ENCODE data around the gene ICE2. TPM values are rescaled to one million over a fixed set of nuclear protein-coding genes. Genes with fewer than 3 reads are reported as not detected.
"Not testable (repeated sequence)": the region's sequence is repeated elsewhere in the genome, so short reads cannot be mapped to it uniquely, and the experiment has no call there.

ICE2 gene
- total RNA-seq, 1 experiment from 2014 or later, result 20.0 TPM

DNA sequence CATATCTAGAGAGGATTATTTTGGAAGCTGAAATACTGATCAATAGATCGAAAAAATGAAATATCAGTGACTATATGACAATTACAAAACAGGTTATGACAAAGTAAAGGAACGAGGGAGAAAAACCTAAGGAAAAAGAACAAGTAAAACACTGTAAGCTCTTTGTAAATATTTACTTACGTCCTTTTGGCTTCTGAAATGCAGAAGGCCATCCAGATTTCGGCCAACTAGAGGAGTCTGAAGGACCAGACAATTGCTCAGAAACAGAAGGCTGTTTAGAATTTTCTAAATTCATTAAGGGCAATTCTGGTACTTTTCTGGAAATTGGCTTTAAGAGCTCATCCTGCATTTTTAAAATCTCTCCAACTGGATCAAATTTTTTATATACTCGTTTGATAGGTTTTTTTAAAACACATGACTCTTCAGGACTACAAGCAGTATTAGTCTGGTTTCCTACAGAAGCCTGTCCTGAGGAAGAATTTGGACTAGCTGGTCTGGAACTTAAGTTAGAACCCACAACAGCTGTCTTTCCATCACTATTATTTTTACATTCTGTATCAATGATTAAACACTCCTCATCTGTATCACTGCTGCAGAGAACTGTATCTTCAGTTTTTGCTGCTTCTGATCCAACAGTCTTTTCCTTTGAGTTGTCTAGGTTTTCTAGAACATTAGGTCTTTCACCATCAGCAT lies 30.1 kb downstream of the ICE2 start:
- DNase-seq (ENCODE audit: low read depth), result peak; percentile 62

DNA sequence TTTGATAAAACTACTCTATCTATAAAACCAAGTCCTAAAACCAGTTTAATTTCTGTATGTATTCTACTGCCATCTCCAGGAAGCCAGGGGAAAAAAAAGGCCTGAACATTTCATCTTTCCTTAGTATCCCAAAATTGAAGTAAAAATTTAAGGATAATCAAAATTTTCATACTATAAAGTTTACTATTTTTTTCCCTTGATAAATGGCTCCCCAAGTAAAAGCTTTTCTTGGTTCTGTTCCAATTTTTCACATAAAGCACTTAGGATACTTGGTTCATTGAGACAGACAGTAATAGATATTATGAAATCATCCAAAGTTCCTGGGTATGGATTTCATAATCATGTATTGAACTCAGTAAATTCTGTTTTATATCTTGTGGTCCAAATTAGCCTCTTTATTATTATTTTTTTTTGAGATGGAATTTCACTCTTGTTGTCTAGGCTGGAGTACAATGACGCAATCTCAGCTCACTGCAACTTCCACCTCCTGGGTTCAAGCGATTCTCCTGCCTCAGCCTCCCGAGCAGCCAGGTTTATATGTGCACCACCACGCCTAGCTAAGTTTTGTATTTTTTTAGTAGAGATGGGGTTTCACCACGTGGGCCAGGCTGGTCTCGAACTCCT lies 34.5 kb downstream of the ICE2 start:
- peak; percentile 46 for DNase-seq (ENCODE audit: low read depth)

DNA sequence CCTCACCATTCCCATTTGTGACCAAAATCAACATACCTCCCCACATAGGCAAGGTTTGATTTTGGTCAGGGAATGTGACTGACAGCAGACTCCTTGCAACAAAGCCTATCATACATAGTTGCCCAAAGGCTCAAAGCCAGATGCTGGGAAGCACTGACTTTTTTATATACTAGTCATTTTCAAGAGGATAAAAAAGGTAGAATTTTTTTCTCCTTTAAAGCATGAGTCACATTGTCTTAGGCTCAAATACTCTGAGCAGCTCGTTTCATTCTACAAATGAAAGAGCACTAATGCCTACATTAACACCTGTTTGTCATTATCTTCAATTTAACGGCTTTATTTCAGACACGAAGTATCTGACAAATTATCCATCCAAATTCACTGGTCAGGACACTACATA lies 36.2 kb downstream of the ICE2 start:
- no peak for DNase-seq (ENCODE audit: low read depth)

DNA sequence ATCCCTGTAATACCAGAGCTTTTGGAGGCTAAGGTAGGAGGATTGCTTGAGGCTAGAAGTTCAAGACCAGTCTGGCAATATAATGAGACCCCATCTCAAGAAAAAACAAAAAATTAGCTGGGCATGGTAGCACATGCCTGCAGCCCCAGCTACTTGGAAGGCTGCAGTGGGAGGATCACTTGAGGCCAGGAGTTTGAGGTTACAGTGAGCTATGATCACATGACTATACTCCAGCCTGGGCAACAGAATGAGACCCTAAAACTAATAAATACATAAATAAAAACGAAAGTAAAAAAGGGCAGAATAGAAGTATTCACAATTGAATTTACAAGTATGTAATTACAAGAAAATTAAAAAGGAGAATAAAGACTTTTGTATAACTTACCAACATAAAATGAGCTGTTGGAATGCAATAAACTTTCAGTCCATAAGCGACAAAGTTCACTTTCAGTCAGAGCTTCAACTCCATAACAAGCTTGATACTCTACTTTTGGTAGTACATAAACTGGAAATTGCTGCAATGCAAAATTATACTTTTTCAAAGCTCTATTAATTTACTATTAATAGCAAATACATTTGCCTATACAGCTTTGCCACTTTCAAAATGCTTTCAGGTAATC lies 36.8 kb downstream of the ICE2 start:
- no peak for DNase-seq (ENCODE audit: low read depth)

DNA sequence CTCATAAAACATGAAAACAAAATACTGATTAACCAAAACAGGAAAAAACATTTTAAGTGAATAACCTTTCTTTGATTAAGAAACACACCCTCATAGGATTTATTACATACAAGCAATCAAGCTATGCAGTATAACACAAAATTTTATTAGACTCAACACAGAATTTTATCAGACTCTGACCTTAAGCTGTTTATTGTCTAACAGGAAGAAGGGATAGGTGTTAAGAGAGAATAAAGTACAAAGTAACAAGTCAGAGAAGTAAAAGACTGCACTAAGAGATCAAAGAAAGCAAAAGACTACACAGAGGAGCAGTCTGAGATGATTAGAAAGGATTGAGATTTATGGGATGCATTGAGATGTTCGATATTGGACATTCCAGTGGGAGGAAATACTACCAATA lies 37.6 kb downstream of the ICE2 start:
- no peak for DNase-seq (ENCODE audit: low read depth)

DNA sequence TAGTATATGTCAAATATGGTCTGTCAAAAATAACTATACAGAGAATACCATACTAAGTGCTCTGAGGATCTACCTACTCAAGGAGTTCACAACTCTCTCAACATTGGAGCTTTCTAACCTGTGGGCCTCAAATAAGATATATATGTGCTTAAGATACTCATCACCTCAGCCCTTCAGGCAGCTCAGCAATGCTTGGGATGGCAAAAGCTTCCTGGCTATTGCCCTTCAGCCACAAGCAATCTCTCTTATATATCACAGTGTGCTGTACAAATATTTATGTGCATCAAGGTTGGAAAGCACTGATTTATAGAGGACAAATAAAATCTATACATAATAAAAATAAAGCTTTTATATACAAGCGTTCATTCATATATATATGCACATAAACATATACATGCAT lies 40.3 kb downstream of the ICE2 start:
- no peak for DNase-seq (ENCODE audit: low read depth)

DNA sequence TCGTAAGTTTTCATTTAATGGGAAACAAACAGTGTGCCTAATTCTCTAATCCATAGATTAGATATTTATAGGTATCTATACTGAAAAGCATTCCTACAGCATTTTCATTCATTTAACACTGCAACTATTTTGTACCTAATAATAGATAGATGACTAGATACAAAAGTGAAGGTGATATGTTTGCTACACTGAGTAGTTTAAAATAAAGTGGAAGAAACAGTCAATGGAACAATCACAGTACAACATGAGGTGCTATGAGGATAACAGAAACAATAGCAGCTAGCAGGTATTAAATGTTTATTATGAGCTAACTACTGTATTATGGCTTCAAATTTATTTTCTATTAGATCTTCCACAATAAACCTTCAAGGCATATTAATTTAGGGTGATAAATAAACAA lies 50.0 kb downstream of the ICE2 start:
- no peak for DNase-seq (ENCODE audit: low read depth)

DNA sequence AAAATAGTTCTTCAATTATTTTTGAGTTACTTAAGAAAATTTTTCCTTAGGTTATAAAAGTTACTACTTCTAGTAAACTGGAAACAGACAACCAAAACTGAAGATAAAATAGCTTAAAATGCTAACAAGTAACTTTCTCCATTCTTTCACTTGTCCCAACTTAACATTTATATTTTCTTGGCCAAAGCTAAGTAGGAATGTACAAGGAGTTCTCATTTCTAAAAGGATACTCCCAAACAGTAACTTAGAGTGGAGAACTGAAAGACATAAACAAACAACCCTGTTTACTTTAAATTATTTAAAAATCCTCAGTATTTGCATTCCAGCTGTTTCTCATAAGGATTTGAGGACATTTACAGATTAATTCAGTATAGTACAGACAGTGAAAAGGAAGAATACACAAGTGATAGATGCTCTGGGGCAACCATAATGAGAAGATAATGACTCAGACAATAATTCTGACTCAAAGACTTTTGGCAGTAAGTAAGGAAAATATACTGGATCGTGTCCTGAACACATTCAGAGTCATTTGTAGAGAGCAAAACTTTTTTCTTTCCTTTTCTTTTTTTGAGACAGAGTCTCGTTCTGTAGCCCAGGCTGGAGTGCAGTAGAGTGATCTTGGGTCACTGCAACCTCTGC lies 52.0 kb downstream of the ICE2 start:
- DNase-seq (ENCODE audit: low read depth), result peak; percentile 74

DNA sequence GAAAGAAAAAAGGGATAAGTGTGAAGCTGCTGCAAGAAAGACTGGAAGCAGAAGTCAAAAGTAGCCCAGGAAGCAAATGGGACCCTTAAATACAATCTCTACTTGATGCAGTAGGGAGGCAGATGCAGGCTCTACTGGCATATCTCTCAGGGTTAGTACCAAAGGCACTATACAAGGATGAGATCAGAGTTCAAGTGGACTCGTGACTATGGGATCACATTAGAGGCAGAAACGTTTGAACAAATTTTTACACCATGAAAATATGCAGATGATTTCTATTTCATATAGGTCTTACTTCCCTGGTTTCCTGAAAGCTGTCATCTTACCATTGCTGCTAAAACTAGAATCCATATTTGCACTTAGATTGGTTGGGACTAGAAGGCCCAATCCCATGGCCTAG lies 53.5 kb downstream of the ICE2 start:
- no peak for DNase-seq (ENCODE audit: low read depth)

DNA sequence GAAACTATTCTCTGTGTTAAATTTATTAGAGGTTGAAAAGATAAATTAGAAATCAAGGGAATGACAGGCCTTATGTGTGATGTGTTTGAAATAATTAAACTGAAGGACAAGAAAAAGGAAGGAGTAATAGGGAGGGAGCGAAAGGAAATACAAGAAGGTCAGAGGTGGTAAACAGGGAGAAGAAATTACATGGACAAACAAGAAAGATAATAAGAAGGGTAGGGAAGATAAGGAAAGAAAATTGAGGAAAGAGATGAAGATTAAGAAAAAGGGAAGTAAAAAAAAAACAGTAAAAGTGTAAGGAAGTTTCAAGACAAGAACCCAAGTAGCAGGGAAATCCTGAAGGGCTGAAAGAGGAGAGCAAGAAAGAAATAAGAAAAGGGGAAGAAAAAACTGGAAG lies 54.9 kb downstream of the ICE2 start:
- DNase-seq (ENCODE audit: low read depth), result no peak

DNA sequence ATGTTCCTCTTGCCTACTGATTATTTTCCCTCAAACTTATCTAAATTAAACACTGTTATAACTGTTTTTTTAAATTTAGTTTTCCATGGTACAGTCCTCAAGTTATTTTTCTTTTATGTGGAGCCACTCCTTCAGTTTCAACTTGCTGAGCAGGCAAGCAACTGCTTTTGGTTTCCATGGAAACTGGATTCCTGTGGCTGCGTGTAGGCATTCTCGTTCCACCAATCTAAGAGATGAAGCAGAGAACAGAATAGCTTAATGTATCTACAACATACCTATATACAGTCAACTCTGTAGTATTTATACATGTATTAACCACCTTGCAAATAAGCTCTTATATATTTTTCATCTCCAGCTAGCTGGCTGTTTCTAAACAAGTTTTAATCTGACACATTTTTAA lies 55.4 kb downstream of the ICE2 start:
- DNase-seq (ENCODE audit: low read depth), result peak; percentile 89

DNA sequence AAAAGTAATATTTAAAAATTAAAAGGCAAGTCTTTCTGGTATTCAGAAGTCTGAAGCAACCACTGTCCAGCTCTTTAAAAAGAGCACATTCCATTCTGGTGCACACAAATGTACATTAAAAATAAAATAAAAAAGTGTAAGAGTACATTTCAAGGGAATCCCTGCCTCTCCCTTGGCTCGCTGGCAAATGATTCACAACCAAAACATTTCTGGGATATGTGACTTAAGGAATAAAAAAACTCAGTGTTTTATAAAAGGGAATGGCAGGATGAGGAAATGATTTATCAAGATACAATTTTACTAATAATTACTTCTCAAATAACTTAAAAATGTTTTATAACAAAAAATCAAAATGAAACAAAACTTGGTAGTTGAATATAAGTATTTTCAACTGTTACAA lies 57.4 kb downstream of the ICE2 start:
- peak; percentile 75 for DNase-seq (ENCODE audit: low read depth)

DNA sequence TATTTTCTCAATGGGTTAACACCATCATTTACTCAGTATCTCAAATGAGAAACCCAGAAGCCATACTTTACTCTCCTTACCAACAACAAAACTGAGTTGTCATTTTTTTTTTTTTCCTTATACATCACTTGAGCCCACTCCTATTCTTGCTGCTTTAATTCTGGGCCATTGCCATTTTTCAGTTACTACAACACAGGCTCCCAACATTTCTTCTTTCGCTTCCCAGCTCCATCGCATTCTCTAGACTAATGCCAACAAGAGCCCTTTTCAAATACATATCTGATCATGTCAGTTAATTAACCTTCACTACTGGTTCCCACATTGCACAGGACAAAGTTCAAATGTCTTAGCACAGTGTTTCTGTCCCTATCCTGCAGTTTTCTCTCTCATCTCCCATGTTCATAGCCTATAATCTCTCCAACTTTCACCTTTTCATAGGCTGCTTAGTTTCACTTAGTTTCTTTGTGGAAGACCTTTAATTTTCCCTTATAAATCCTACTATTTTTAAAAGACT lies 58.7 kb downstream of the ICE2 start:
- no peak for DNase-seq (ENCODE audit: low read depth)

DNA sequence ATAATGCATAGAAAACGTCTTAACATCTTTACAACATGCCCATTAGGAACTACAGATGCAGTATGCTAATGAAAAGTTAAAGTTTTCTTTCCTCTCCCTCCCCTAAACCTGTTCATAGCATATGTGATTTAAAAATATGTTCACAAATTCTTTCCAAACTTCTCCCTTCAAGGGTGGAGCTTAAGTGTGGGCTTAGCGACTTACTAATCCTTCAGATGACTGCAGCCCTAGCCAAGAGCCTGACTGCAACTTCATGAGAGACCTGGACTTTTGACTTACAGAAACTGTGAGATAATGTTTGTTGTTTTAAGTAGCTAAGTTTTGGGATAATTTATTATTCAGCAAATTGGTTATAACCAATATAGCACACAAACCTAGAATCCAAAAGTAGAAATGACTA lies 59.2 kb downstream of the ICE2 start:
- DNase-seq (ENCODE audit: low read depth), result no peak

DNA sequence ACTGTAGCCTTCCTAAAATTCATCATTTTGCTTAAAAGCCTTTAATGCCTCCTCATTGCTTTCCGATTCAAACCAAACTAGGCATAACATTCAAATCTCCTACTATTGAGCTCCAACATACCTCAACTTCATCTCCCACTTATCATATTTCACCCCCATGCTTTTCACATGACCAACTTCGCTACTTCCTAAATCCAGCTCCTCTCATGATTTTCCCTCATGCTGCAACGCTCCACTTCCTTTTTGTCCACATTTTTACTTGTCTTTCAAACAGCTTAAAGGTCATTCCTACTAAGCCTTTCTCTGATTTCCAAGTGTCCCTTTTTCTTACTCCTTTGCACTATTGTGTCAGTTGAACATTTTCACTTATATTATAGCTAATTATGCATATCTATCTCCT lies 60.8 kb downstream of the ICE2 start:
- DNase-seq (ENCODE audit: low read depth), result no peak

DNA sequence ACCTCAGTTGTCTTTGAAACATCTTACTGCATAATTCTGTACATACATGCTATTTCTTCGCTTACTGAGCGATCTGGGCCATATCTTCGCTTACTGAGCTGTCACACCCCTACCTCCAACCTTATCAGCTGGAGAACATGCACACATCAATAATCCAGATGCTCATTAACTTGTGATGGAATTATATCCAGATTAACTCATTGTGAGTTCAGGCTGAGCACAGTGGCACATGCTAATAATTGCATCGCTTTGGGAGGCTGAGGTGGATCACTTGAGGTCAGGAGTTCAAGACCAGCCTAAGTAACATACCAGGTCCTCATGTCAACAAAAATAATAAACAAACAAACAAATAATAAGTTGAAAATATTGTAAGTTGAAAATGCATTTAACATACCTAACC lies 61.8 kb downstream of the ICE2 start:
- DNase-seq (ENCODE audit: low read depth), result no peak

DNA sequence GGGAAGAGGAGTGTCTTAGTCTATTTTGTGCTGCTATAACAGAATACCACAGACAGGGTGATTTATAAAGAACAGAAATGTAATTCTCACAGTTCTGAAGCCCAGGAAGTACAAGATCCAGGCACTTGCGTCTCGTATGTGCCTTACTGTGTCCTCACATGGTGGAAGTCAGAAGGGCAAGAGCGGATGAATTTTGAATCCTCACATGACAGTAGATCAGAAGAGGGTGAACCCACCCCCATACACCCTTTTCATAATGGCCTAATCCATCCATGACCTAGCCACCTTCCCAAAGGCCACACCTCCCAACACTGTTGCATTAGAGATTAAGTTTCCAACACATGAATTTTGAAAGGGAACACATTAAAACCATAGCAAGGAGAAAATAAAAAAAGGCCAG lies 62.5 kb downstream of the ICE2 start:
- no peak for DNase-seq (ENCODE audit: low read depth)

DNA sequence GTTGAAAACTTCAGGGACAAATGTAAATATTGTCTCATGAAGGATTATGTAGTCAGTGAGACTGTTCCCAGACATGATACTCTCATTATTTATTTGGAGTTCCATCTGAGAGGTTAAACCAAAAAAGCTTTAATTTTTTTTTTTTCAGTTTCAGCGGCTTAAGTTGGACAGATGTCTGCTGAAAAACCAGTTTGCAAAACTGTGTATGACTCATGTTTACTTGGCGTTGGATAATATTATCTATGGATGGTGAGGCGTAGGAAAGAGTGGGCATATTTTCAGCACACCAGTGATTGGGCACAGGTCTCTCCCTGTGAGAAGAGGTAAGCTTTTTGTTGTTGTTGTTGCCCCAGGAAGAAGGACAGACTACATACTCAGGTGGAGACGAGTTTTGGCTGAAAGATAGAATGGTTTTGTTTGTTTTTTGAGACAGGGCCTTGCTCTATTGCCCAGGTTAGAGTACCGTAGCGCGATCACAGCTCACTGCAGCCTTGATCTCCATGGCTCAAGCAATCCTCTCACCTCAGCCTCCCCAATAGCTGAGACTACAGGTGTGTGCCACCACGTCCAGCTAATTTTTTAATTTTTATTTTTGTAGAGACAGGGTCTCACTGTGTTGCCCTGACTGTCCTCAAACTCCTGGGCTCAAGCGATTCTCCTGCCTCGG lies 64.8 kb downstream of the ICE2 start:
- peak; percentile 58 for DNase-seq (ENCODE audit: low read depth)

DNA sequence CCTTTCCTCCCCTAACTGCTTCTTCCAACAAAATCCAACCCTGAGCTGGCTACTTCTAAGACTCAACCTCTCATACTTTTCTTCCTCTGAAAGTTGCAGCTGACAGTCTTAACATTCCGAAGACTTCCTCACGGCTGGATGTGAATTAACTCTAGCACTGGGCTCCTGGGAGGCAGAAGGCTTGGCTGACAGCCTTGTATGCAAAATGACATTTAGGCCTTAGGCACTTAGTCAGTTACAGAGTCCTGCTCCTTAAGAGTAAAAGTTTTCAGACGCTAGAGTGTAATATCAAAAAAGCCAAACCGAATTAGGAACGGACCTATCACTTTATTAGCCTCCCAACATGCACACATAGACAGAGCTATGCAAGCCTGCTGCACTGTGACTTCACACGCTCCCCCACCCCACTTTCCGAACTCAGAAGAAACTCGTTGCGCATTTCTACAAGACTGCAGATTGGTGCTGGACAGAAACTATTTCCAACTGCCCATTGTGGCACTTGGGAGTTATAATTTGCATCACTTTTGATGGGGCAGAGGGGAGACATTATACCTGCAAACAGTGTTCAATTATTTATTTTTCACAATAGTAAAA lies 65.6 kb downstream of the ICE2 start:
- DNase-seq (ENCODE audit: low read depth), result no peak

DNA sequence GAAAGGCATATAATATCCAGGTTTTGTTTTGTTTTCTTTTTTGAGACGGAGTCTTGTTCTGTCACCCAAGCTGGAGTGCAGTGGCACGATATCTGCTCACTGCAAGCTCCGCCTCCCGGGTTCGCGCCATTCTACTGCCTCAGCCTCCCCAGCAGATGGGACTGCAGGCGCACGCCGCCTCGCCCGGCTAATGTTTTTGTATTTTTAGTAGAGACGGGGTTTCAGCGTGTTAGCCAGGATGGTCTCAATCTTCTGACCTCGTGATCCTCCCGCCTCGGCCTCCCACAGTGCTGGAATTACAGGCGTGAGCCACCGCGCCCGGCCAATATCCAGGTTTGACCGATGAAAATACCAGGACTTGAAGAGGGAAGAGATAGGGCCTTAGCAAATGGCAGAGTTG lies 66.1 kb downstream of the ICE2 start:
- not testable (repeated sequence) for DNase-seq (ENCODE audit: low read depth)

DNA sequence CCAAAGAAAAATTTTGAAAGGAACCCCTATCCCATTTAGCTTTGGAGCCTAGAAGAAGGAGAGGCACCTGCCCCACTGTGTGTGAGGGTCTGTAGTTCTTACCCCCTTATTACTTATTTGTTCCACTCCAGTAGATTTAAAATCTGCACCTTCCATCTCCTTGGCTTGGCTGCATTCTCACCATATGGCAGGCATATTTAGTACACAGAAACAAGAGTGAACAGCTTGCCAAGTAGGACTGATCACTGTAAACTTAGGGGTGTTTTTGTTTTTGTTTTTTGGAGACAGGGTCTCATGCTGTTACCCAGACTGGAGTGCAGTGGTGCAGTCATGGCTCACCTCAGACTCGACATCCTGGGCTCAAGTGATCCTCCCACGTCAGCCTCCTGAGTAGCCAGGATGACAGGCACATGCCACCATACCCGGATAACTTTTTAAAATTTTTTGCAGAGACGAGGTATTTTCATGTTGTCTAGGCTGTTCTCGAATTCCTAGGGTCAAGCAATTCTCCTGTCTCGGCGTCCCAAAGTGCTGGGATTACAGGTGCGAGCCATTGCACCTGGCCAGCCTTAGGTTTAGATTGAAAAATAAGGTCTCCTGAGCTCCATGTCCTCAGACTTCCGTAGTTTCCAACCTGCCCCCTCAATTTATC lies 67.0 kb downstream of the ICE2 start:
- DNase-seq (ENCODE audit: low read depth), result no peak

All from LHCN-M2 (cell line).